OCI-LY1 (cell line): ENCODE measurements around the gene SDK1.

ENCODE experiments used
- H2AFZ ChIP-seq: fragments of 200-600 bp; sonication (generic), shearing (Covaris generic); 2 replicates; pipeline ENCODE4 v1.6.0; 2014; ENCODE audit warnings: antibody characterized with exemption, mild to moderate bottlenecking, low read length
- H3F3A ChIP-seq: fragments of 200-600 bp; sonication (generic), shearing (Covaris generic); 2 replicates; pipeline ENCODE4 v1.6.0; 2014; ENCODE audit warnings: mild to moderate bottlenecking, antibody characterized with exemption, low read length, moderate library complexity; ENCODE audit not compliant: insufficient read depth
- H3K27ac ChIP-seq: fragments of 200-600 bp; sonication (generic); 2 replicates; pipeline ENCODE4 v1.5.1; 2014; ENCODE audit warnings: low read length, mixed run types, mild to moderate bottlenecking, low read depth; ENCODE audit not compliant: poor library complexity, severe bottlenecking
- H3K27me3 ChIP-seq: fragments of 200-600 bp; sonication (generic); 2 replicates; pipeline ENCODE4 v1.6.0; 2014; ENCODE audit warnings: antibody characterized with exemption, mild to moderate bottlenecking, low read length, moderate library complexity; ENCODE audit not compliant: insufficient read depth
- H3K36me3 ChIP-seq: fragments of 200-600 bp; sonication (generic); 2 replicates; pipeline ENCODE4 v1.6.1; 2014; ENCODE audit warnings: mild to moderate bottlenecking, antibody characterized with exemption, low read length, moderate library complexity, mixed read lengths; ENCODE audit not compliant: insufficient read depth
- H3K4me1 ChIP-seq: fragments of 200-600 bp; sonication (generic); 2 replicates; pipeline ENCODE4 v1.5.1; 2014; ENCODE audit warnings: mild to moderate bottlenecking, low read length, moderate library complexity; ENCODE audit not compliant: insufficient read depth, severe bottlenecking
- H3K4me2 ChIP-seq: fragments of 200-600 bp; sonication (generic), shearing (Covaris generic); 2 replicates; pipeline ENCODE4 v1.6.1; 2014; ENCODE audit warnings: low read length
- H3K4me3 ChIP-seq: fragments of 200-600 bp; sonication (generic); 2 replicates; pipeline ENCODE4 v1.5.1; 2014; ENCODE audit warnings: low read length, low read depth, mild to moderate bottlenecking, mixed read lengths; ENCODE audit not compliant: poor library complexity, severe bottlenecking
- H3K79me2 ChIP-seq: fragments of 200-600 bp; shearing (Covaris generic); 2 replicates; pipeline ENCODE4 v1.6.1; 2016; ENCODE audit warnings: mixed run types, low read length, mixed read lengths; ENCODE audit not compliant: insufficient read depth
- H3K9ac ChIP-seq: fragments of 200-600 bp; sonication (generic), shearing (Covaris generic); 2 replicates; pipeline ENCODE4 v1.6.1; 2014; ENCODE audit warnings: mild to moderate bottlenecking, low read length, mixed read lengths
- H3K9me2 ChIP-seq: fragments of 200-600 bp; sonication (generic), shearing (Covaris generic); 2 replicates; pipeline ENCODE4 v1.6.1; 2014; ENCODE audit warnings: low read depth, mild to moderate bottlenecking, low read length, mixed read lengths
- H3K9me3 ChIP-seq: fragments of 200-600 bp; shearing (Covaris generic); 2 replicates; pipeline ENCODE4 v1.6.1; 2014; ENCODE audit warnings: low read length, mixed read lengths
- H4K20me1 ChIP-seq: fragments of 200-600 bp; sonication (generic), shearing (Covaris generic); 2 replicates; pipeline ENCODE4 v1.6.0; 2016; ENCODE audit warnings: mild to moderate bottlenecking, low read length; ENCODE audit not compliant: insufficient read depth
- EZH2 ChIP-seq: fragments of 200-600 bp; sonication (generic), shearing (Covaris generic); IDR thresholded peaks from 2 replicates; pipeline ENCODE4 v1.8.0; 2017; ENCODE audit warnings: borderline replicate concordance, mixed run types, mild to moderate bottlenecking, antibody characterized with exemption, low read length, moderate library complexity, mixed read lengths
- TF ChIP-seq, protein P1 (sequence below): fragments of 200-600 bp; sonication (generic), shearing (Covaris generic); IDR thresholded peaks from 2 replicates; pipeline ENCODE4 v1.5.1; 2017; ENCODE audit warnings: mild to moderate bottlenecking, antibody characterized with exemption, low read length, moderate library complexity, mixed read lengths

SDK1 gene

DNA sequence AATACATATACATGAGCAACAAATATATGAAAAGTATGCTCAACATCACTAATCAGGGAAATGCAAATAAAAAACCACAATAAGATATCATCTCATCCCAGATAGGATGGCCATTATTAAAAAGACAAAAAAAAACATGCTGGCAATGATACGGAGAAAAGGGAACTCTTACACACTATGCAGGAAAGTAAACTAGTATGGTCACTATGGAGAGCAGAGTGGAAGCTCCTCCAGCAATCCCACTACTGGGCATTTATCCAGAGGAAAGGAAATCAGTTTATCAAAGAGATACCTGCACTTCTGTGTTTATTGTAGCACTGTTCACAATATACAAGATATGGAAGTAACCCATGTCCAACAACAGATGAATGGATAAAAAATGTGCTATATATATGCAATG, 217.5 kb downstream of the SDK1 start:
- no peaks in the 10 kb centered on the region for H3K36me3 ChIP-seq
- H3K9me2 ChIP-seq = no peaks in the 10 kb centered on the region

GRCh38 chr7:3520206-3520605, 219.2 kb downstream of the SDK1 start:
- H3F3A ChIP-seq = no peaks in the 10 kb centered on the region
- H3K9ac ChIP-seq = no peak overlapping the region
- no peak overlapping the region for H2AFZ ChIP-seq
- H3K36me3 ChIP-seq = no peaks in the 10 kb centered on the region
- H3K27me3 ChIP-seq = no peaks in the 10 kb centered on the region
- peaks cover 15% of the 10 kb centered on the region; the same call in 1 of the 2 replicates for H3K79me2 ChIP-seq
- no peak overlapping the region for H3K27ac ChIP-seq
- H3K9me3 ChIP-seq = no peaks in the 10 kb centered on the region
- TF ChIP-seq EZH2 = no peak
- TF ChIP-seq, protein P1, sequence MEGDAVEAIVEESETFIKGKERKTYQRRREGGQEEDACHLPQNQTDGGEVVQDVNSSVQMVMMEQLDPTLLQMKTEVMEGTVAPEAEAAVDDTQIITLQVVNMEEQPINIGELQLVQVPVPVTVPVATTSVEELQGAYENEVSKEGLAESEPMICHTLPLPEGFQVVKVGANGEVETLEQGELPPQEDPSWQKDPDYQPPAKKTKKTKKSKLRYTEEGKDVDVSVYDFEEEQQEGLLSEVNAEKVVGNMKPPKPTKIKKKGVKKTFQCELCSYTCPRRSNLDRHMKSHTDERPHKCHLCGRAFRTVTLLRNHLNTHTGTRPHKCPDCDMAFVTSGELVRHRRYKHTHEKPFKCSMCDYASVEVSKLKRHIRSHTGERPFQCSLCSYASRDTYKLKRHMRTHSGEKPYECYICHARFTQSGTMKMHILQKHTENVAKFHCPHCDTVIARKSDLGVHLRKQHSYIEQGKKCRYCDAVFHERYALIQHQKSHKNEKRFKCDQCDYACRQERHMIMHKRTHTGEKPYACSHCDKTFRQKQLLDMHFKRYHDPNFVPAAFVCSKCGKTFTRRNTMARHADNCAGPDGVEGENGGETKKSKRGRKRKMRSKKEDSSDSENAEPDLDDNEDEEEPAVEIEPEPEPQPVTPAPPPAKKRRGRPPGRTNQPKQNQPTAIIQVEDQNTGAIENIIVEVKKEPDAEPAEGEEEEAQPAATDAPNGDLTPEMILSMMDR = no peak
- no peaks in the 10 kb centered on the region for H4K20me1 ChIP-seq
- H3K9me2 ChIP-seq = no peaks in the 10 kb centered on the region
- no peak overlapping the region for H3K4me2 ChIP-seq
- H3K4me1 ChIP-seq = peaks cover 18% of the 10 kb centered on the region
- H3K4me3 ChIP-seq = no peak overlapping the region

More for the DNA sequence above, 217.5 kb downstream of the SDK1 start:
- Histone ChIP-seq H3K4me2 (no peak overlapping the region), H3K9ac (no peak overlapping the region), H3K27me3 (no peaks in the 10 kb centered on the region), H3K79me2 (peaks cover 16% of the 10 kb centered on the region; the same call in 1 of the 2 replicates), H3K27ac (no peak overlapping the region), H3K4me3 (no peak overlapping the region), H4K20me1 (no peaks in the 10 kb centered on the region), H2AFZ (no peak overlapping the region), H3F3A (no peaks in the 10 kb centered on the region), H3K4me1 (peaks cover 18% of the 10 kb centered on the region), H3K9me3 (no peaks in the 10 kb centered on the region)
- TF ChIP-seq EZH2 = no peak
- TF ChIP-seq, protein P1 = no peak

DNA sequence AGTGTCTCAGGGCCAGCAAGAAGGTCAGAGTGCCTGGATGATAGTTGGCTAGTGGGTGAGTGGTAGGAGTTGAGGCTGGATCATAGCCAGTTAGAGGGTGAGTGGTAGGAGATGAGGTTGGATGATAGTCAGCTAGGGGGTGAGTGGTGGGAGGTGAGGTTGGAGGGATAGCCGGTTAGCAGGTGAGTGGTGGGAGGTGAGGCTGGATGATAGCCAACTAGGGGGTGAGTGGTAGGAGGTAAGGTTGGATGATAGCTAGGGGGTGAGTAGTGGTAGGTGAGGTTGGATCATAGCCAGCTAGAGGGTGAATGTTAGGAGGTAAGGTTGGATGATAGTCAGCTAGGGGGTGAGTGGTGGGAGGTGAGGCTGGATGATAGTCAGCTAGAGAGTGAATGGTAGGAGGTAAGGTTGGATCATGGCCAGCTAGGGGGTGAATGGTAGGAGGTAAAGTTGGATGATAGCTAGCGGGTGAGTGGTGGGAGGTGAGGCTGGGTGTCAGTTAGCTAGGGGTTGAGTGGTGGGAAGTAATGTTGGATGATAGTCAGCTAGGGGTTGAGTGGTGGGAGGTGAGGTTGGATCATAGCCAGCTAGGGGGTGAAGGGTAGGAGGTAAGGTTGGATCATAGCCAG, 226.6 kb downstream of the SDK1 start:
- TF ChIP-seq EZH2 = no peak
- TF ChIP-seq, protein P1 = no peak
- no peaks in the 10 kb centered on the region for H3K36me3 ChIP-seq
- H3K27me3 ChIP-seq = no peaks in the 10 kb centered on the region
- H3K27ac ChIP-seq = no peak overlapping the region
- peaks cover 4% of the 10 kb centered on the region for H3K4me1 ChIP-seq
- no peak overlapping the region for H3K4me2 ChIP-seq
- no peaks in the 10 kb centered on the region for H3K9me3 ChIP-seq
- no peak overlapping the region for H2AFZ ChIP-seq
- H3K4me3 ChIP-seq = no peak overlapping the region
- no peaks in the 10 kb centered on the region for H3K79me2 ChIP-seq
- H3K9ac ChIP-seq = no peak overlapping the region
- H3F3A ChIP-seq = no peaks in the 10 kb centered on the region
- H4K20me1 ChIP-seq = no peaks in the 10 kb centered on the region
- H3K9me2 ChIP-seq = no peaks in the 10 kb centered on the region
